GM18526 (cell line): ENCODE measurements around the gene XPA.

Source experiments
- POLR2A ChIP-seq: IDR thresholded peaks from 3 replicates; pipeline ENCODE4 v1.6.1; 2011; ENCODE audit not compliant: insufficient read length; ENCODE audit errors: extremely low read depth

Gene XPA

GRCh38 chr9:97710356-97711222 is 13.4 kb upstream of the XPA start:
- TF ChIP-seq POLR2A = no peak

GRCh38 chr9:97706246-97706645 is 9.1 kb upstream of the XPA start:
- TF ChIP-seq POLR2A = no peak

- no peak for TF ChIP-seq POLR2A
Measured at GRCh38 chr9:97705354-97705950, 8.3 kb upstream of the XPA start.

- no peak for TF ChIP-seq POLR2A
Measured at GRCh38 chr9:97704851-97705250, 7.7 kb upstream of the XPA start.

GRCh38 chr9:97704345-97704677 is 7.2 kb upstream of the XPA start:
- TF ChIP-seq POLR2A = no peak

GRCh38 chr9:97703437-97704344 is 6.6 kb upstream of the XPA start:
- TF ChIP-seq POLR2A = no peak

- no peak for TF ChIP-seq POLR2A
Measured at GRCh38 chr9:97698865-97699264, 1.7 kb upstream of the XPA start.

- TF ChIP-seq POLR2A = no peak
Measured at GRCh38 chr9:97697837-97698236, 697 bp upstream of the XPA start.

GRCh38 chr9:97695995-97696802 is 941 bp downstream of the XPA start:
- TF ChIP-seq POLR2A = no peak

GRCh38 chr9:97695390-97695789 is 1.8 kb downstream of the XPA start:
- no peak for TF ChIP-seq POLR2A

- TF ChIP-seq POLR2A = no peak
Measured at GRCh38 chr9:97694769-97695168, 2.4 kb downstream of the XPA start.

GRCh38 chr9:97689401-97690180 is 7.5 kb downstream of the XPA start:
- no peak for TF ChIP-seq POLR2A

GRCh38 chr9:97688654-97689053 is 8.5 kb downstream of the XPA start:
- no peak for TF ChIP-seq POLR2A

- TF ChIP-seq POLR2A = no peak
Measured at GRCh38 chr9:97682242-97682641, 14.9 kb downstream of the XPA start.
